NCI-H2107 treated with DMSO at 0.1 percent for 48 hours (cell line): ENCODE data around the gene SP110.
"Not testable (repeated sequence)": the region's sequence is repeated elsewhere in the genome, so short reads cannot be mapped to it uniquely, and the experiment has no call there.

ENCODE experiments used
- DNase-seq: peaks from one replicate; lab custom pipeline; 2025; ENCODE audit not compliant: unreplicated experiment; lab: John Stamatoyannopoulos, UW

Gene SP110

GRCh38 chr2:230129343-230129742 lies 90.4 kb downstream of the SP110 start:
- DNase-seq, result no peak

- no peak for DNase-seq
Observed at GRCh38 chr2:230128623-230129342, 91.0 kb downstream of the SP110 start.

DNA sequence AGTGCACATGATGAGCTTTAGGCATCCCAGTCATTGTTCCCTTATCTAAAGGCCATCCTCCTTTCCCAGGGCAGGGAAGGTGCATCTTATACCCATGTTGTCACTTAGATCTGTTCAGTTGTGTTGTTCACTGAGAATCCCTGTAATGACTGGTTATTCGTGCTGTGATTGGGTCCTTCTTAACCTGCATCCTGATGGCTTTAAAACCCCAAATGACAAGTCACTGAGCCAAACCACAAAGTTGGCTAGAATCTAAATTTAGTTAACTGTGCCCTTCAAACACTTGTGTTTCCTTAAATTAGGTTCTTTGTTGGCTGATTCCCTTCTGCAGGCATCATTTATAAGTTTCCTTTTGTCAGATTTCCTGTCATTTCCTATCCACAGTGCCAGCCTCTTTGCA lies 92.6 kb downstream of the SP110 start:
- no peak for DNase-seq

- DNase-seq, result no peak
Observed at GRCh38 chr2:230124757-230125431, 94.9 kb downstream of the SP110 start.

DNA sequence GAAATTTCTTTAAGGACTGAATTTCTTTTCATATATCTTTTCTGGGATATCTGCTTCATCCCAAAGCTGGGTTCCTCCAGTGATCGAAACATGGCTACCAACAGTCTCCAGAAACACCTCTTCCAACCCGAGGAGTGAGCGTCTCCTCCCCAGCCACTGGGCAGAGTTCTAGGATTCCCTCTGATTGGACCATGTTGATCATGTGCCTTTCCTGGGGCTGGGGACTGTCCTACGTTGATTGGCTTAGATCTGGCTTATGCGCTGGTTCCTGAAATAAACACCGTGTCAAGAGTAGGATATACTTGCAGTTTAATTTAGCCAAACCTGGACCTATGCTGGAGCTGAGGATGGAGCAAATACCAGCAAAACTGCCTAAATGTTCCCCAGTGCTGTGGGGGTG lies 95.5 kb downstream of the SP110 start:
- no peak for DNase-seq

DNA sequence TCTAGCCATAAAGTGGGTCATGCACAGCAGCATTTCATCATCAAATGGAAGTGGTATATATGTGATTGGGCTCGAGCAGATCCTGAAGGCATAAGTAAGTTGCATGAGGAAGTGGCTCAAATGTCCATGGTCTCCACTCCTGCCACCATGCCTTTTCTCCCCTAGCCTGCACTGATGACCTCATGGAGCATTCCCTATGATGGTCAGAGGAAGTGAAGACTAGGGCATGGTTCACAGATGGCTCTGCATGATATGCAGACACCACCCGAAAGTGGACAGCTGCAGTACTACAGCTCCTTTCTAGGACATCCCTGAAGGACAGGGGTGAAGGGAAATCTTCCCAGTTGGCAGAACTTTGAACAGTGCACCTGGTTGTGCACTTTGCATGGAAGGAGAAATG lies 99.4 kb downstream of the SP110 start:
- not testable (repeated sequence) for DNase-seq

GRCh38 chr2:230119827-230120226 lies 100.0 kb downstream of the SP110 start:
- not testable (repeated sequence) for DNase-seq
